GM19328 (cell line): Measurements from ENCODE around the gene DNMT3A.
"Not testable (repeated sequence)": the region's sequence is repeated elsewhere in the genome, so short reads cannot be mapped to it uniquely, and the experiment has no call there.

Source experiments
- ATAC-seq: cut with Tn5 transposase; IDR thresholded peaks from one replicate; pipeline ENCODE4 v1.9.1; 2021; ENCODE audit warnings: mild to moderate bottlenecking, moderate library complexity; ENCODE audit not compliant: unreplicated experiment

DNMT3A gene

GRCh38 chr2:25286723-25287483, 54.8 kb downstream of the DNMT3A start:
- no peak for ATAC-seq

- no peak for ATAC-seq
Measured at GRCh38 chr2:25286025-25286400, 55.7 kb downstream of the DNMT3A start.

GRCh38 chr2:25285265-25286024, 56.3 kb downstream of the DNMT3A start:
- ATAC-seq: no peak

GRCh38 chr2:25284756-25285155, 57.0 kb downstream of the DNMT3A start:
- ATAC-seq: no peak

GRCh38 chr2:25283921-25284320, 57.8 kb downstream of the DNMT3A start:
- no peak for ATAC-seq

GRCh38 chr2:25281941-25282340, 59.8 kb downstream of the DNMT3A start:
- ATAC-seq: no peak

- ATAC-seq: no peak
Measured at GRCh38 chr2:25281522-25281921, 60.2 kb downstream of the DNMT3A start.

GRCh38 chr2:25280051-25280687, 61.6 kb downstream of the DNMT3A start:
- ATAC-seq: no peak

GRCh38 chr2:25279091-25279651, 62.6 kb downstream of the DNMT3A start:
- peak; percentile 82 for ATAC-seq

GRCh38 chr2:25276569-25277465, 64.9 kb downstream of the DNMT3A start:
- no peak for ATAC-seq

- ATAC-seq: no peak
Measured at GRCh38 chr2:25275575-25275965, 66.2 kb downstream of the DNMT3A start.

GRCh38 chr2:25274868-25275574, 66.7 kb downstream of the DNMT3A start:
- no peak for ATAC-seq

- no peak for ATAC-seq
Measured at GRCh38 chr2:25273985-25274535, 67.7 kb downstream of the DNMT3A start.

GRCh38 chr2:25272705-25273104, 69.0 kb downstream of the DNMT3A start:
- ATAC-seq: not testable (repeated sequence)

- no peak for ATAC-seq
Measured at GRCh38 chr2:25270061-25270460, 71.7 kb downstream of the DNMT3A start.

GRCh38 chr2:25269233-25269632, 72.5 kb downstream of the DNMT3A start:
- ATAC-seq: no peak

- no peak for ATAC-seq
Measured at GRCh38 chr2:25268139-25268538, 73.6 kb downstream of the DNMT3A start.

GRCh38 chr2:25266399-25266798, 75.3 kb downstream of the DNMT3A start:
- no peak for ATAC-seq

GRCh38 chr2:25265802-25266201, 75.9 kb downstream of the DNMT3A start:
- ATAC-seq: no peak

GRCh38 chr2:25265001-25265400, 76.7 kb downstream of the DNMT3A start:
- no peak for ATAC-seq
